T1000 (cell line): ENCODE measurements around the gene MYCT1.
A peak's percentile ranks its signal among the peaks of the same experiment; 100 is the strongest.

Source experiments
- DNase-seq: peaks from one replicate; lab custom pipeline; 2025; ENCODE audit warnings: mixed read lengths; lab: John Stamatoyannopoulos, UW

Gene MYCT1

DNA sequence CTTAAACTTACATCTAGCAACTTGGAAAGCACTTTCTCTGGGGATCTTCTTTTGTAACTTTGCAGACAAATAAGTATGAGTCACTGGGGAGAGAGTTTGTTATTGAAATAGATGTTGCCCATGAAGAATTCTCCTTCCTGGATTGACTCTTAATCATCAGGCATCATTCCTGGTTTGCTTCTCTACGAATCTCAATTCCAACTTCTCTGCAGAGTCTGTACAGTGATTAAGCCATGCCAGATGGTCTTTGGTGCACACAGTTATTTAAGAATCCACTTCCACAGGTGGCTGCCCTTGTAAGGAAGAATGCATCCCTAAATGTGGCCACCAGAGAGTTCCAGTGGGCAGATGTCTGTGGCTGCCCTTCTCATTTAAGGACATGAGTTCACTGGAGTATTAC lies 25.7 kb downstream of the MYCT1 start:
- no peak for DNase-seq

DNA sequence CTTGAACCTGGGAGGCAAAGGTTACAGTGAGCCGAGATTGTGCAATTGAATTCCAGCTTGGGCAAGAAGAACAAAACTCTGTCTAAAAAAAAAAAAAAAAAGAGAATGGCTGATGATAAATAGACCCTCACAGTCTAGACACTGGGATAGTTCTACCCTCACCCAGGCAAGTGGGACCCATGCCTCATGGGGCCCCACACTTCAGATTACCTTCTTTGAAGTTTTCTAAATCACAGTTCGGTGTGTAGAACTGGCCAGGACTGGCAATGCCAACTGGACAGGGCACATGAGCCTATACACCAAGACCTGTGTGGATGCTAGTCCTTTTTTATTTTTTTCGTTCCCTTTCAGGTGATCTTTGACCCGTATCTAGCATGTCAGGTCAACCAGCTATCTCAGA lies 28.6 kb downstream of the MYCT1 start:
- DNase-seq: no peak

DNA sequence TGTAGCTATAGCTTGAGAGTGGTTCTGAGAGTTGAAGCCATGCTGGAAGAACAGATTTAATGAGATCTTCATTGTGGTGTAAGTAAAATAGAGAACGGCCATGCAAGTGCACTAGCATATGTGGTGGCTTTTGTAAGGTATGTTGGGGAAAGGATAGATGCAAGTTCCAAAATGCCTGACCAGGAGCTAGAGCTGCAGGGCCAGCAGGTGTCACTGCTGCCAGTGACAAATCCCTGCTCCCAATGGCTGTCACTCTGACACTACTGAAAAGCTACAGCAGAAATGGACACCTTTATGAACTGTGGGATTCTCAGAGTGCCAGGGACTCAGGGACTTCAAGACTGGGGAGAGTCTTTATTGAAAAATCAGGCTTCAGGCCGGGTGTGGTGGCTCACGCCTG lies 29.8 kb downstream of the MYCT1 start:
- DNase-seq: no peak

DNA sequence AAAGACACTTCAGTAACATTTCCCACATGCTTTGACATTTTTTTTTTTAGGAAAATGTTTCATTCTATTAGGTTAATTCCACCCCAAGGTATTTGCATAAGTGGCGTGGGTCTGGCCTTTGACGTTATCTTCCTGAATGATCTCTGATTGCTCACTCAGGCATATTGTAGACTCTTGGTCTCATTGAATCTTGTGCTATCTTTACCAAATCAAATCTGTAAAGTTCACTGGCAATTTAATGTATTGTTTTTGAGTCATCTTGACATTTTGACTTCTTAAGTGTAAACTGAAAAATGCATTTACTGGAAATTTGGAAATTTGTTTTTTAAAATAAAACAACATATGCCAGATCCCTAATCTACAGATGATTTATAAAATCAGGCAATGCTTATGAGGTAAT lies 36.9 kb downstream of the MYCT1 start:
- DNase-seq: no peak

DNA sequence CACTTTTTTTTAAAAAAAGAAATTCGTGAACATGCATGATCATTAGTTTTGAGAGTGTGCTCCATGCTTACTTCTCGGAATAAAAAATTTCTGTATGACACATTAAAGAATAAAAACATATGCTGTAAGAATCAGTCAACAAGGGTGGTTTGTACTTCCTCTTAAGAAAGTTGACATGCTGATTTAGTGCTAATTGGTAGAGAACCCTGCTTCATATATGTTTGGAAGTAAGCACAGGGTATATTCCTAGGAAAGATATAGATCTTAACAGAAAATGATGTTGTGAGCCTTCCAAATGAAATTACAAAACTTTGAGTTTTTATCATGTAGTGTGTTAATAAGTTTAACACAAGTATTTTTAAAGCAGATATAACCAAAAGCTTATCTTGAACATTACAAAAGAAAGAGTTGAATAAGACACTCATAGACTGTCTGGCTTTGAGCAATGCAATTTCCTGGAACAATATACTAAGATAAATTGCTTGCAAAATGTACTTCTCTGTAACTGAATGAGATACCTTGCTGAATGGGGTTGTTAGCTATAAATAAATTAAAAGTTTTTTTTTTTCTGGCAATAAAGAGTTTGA lies 39.1 kb downstream of the MYCT1 start:
- DNase-seq: no peak

DNA sequence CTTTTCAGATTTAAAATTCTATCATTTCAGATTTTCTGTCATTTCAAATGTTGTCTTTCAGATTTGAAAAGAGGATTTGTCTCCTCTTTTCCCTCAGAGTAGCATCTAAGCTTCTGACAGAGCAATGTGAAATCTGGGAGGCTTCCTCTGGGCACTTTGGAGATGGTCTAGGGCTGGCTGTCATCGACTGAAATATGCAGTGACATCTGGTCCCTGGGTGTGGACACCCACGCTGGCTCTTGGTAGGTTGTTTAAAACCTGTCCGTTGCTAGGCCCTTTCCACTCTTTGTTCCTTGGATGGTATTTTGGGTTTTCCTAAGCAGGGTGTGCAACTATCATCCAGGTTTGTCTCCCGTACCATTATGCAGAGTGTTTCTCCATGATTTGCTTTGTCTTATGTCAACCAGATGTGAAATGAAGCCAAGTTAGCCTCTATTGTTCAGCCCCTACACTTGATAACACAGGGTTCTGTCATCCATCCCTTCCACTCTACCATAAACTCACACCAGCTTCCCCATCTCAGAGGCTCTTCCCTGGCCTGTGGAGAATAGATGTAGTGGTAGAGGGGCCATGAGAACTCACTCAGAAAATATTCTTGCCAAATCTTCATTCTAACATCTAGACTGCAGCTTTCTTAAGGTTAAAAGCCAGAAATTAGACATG lies 47.9 kb downstream of the MYCT1 start:
- DNase-seq: no peak

DNA sequence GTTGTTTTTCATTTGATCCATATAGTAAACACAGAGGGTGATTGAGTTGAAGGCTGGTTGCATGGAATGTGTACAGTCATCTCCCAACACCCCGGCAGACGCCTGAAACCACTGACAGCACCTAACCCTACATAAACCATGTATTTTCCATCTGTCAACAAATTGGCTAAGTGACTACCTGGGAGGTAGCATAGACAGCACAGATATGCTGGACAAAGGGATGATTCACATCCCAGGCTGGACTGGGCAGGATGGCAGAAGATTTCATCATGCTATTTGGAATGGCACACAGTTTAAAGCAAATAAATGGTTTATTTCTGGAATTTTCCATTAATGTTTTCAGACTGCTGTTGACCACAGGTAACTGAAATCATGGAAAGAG lies 48.5 kb downstream of the MYCT1 start:
- DNase-seq: peak; percentile 48

DNA sequence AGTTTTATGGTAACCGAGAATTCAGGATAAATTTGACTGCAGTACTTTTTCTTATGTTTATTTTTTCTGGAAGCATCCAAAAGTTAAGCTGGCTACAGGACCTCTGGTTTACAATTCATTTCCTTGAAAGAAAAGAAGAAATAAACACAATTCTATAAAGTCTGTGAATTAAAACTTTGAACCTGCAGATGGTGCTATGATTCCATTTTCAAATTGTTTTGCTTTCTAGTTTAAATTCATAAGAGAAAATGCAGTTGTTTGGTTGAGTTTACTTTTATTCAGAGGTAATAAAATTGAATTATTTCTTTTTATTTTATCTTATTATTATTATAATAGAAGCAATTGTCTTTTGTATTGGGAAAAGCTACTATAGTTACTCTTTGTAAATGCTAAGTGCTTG lies 51.1 kb downstream of the MYCT1 start:
- no peak for DNase-seq

DNA sequence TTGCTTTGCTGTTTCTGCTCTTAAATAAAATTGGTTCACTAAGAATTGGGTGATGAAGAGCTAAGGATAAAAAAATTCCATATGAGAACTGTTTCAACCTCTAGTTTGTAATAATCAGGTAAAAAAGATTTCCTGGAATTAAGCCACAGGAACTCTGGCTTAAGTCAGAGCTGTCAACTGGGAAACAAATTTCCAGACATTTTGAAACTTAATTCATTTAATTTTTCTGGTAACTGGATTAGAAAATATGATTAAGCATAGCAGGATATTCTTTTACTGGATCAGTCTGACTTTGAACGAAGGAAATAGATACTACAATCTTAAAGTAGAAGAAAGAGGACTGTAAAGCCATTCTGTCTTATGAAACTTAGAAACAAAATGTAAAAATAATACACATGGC lies 51.6 kb downstream of the MYCT1 start:
- DNase-seq: no peak

DNA sequence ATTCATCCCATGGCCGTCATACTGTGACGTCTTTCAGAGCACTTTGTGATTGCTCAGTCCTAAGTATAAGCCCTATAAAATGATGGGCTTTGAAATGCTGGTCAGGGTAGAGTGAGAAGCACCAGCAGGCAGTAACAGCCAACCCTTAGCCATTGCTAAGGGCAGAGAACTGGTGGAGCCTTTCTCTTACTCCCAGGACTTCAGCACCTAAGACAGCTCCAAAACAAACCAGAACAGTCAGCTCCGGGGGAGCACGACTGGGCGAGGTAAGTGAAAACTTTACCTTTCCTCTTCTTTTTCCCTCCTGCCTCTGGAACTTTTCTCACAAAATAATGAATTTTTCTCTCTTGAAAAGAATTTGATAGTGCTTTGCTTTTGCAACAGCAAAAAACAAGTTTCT lies 53.0 kb downstream of the MYCT1 start, which contains the start of gene VIP:
TSS of gene VIP (plus strand) at position 104 of the 400 bp plus-strand sequence. CDS start 1,381 bp downstream, outside the sequence.
- no peak for DNase-seq

DNA sequence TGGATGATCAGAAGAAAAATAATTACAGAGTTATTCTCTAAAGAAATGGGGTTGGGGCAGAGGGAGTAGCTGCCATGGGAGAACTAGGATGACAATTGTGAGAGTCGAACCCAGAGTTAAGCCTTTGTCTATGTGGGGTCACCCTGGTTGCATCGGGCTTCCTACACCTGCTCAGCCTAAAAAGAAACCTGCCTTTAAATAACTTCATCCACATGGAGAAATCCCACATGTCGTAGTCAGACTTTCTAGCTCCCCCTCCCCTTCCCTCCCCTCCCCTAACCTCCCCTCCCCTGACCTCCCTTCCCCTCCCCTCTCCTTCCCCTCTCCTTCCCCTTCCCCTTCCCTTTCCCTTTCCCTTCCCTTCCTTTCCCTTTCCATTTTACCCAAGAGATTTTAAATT lies 67.6 kb downstream of the MYCT1 start:
- DNase-seq: no peak

DNA sequence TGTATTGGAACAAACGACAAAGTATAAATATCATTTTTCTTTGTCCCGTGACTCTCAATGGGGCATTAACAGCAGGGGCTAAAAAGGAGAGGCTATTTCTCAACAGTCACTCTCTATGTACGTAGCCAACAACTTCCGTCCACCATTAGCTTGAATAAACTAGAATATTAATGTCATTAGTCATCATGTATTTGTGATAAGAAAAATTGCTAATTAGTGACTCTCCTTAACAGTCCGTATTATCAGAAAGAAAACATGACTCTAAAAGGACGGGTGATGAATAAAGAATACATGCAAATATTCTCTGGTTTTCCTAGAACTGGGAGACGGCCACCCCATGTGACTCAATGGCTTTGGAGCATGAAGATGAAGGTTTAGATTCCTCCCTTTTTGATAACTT lies 71.5 kb downstream of the MYCT1 start:
- no peak for DNase-seq

DNA sequence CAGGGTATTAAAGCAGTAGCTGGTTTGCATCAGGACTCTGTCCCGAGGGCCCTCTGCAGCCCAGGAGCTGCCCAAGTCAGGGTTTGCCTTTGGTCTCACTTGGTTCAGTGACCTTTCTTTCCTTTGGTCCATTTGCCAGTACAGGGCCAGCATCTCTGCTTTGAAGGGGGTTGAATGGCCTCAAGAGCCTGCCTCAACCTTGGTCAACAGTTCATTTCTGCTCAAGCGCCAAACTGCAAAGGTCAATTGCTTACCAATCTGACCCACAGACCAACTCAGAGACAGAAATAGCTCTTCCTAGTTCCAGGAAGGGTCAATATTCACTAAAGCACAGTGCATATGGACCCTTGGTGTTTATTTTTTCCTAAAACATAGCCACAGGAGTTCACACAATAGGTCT lies 72.3 kb downstream of the MYCT1 start:
- DNase-seq: no peak

DNA sequence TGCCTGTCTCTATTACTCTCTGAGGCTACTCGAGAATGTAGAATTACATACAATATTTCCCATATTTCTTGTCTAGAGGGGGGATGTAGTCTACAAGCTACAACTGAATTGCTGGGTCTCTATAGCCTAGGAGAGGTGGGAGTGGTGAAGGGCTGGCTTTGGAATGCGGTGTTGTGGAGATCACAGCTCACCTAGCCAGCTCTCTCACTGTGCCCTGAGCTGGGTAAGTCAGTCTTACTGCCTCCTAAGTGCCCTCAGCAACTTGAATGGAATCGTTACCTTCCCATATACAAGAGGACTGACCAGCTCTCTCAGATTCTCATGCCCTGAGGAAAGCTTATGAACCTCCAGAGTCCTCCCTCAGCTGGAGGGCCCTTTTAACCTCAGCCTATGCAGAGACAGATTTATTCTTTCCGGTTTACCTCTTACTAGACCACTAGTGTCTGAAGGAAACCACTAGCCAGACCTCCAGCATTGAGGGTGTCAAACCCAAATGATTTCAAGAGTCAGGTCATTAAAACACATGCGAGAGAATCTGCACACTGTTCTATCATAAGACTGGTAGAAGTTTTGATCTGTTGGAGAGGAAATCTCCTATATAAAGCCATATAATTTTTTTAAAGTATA lies 73.5 kb downstream of the MYCT1 start:
- DNase-seq: no peak
